Tibial artery (tissue), 4 donors: ENCODE data around the gene TEX52.

Experiments
- DNase-seq, 2 donors: peaks; one replicate each; pipeline ENCODE4 v3.0.0-alpha.2; 2019
- H3K27ac ChIP-seq, 2 donors: fragments of 200-600 bp; sonication (generic) in 1 of 2; 1 replicate in 1 of 2; 2 replicates in 1 of 2; pipeline ENCODE4 v1.5.1; 2018 to 2019; ENCODE audit warnings: mild to moderate bottlenecking in 1 of 2
- H3K27me3 ChIP-seq, 2 donors: fragments of 200-600 bp; sonication (generic) in 1 of 2; one replicate each; pipeline versions ENCODE4 v1.5.1 to v1.6.0; 2016 to 2019
- H3K36me3 ChIP-seq, 3 donors: fragments of 200-600 bp; sonication (generic) in 2 of 3; one replicate each; pipeline ENCODE4 v1.5.1; 2016 to 2019; ENCODE audit warnings: mild to moderate bottlenecking in 2 of 3
- H3K4me1 ChIP-seq, 4 donors: fragments of 200-600 bp; sonication (generic) in 2 of 4; 1 replicate in 3 of 4; 2 replicates in 1 of 4; pipeline ENCODE4 v1.5.1; 2016 to 2019
- H3K4me3 ChIP-seq, 2 donors: fragments of 200-600 bp; sonication (generic) in 1 of 2; 1 replicate in 1 of 2; 2 replicates in 1 of 2; pipeline ENCODE4 v1.5.1; 2018 to 2019; ENCODE audit warnings: mild to moderate bottlenecking in 2 of 2
- H3K9me3 ChIP-seq, 3 donors: fragments of 200-600 bp; sonication (generic) in 1 of 3; one replicate each; pipeline ENCODE4 v1.5.1; 2016 to 2019
- CTCF ChIP-seq, 2 experiments: fragments of 200-600 bp in 1 of 2; fragments of 450-650 bp in 1 of 2; IDR thresholded peaks; one replicate each; pipeline ENCODE4 v1.5.1; 2017 to 2019; ENCODE audit warnings: antibody characterized with exemption in 2 of 2, mild to moderate bottlenecking in 1 of 2, moderate library complexity in 1 of 2
- intact Hi-C: fragments of 100-400 bp; cut with DNase I; formaldehyde crosslinking; loops from one replicate; pipeline ENCODE4 v1.15.0; 2023; ENCODE audit warnings: low total_unique reads

The TEX52 gene

GRCh38 chr12:2829275-2829674, 27.6 kb downstream of the TEX52 start:
- Histone ChIP-seq H3K27ac (no peak overlapping the region), H3K4me3 (no peak overlapping the region), H3K9me3 (no peaks in the 10 kb centered on the region), H3K36me3 (peaks cover 41 to 67% (median 43%) of the 10 kb centered on the region in 3 donors), H3K4me1 (peaks cover 0 to 22% (median 15%) of the 10 kb centered on the region in 4 donors), H3K27me3 (no peaks in the 10 kb centered on the region)
- no peak for DNase-seq
- no peak for TF ChIP-seq CTCF (IDR thresholded peaks at IDR 0.05)
- intact Hi-C loops = no loop called here

- Histone ChIP-seq H3K36me3 (peaks cover 63 to 90% (median 64%) of the 10 kb centered on the region in 3 donors), H3K4me1 (no peaks in the 10 kb centered on the region), H3K9me3 (no peaks in the 10 kb centered on the region), H3K27ac (no peak overlapping the region), H3K4me3 (no peak overlapping the region), H3K27me3 (no peaks in the 10 kb centered on the region)
- TF ChIP-seq CTCF (IDR thresholded peaks at IDR 0.05) = no peak
- no peak for DNase-seq
- intact Hi-C loops = no loop called here
Observed at GRCh38 chr12:2826721-2827515, 29.9 kb downstream of the TEX52 start.

- no peak overlapping the region for H3K27ac ChIP-seq
- no peaks in the 10 kb centered on the region for H3K4me1 ChIP-seq
- H3K4me3 ChIP-seq = no peak overlapping the region
- H3K9me3 ChIP-seq = no peaks in the 10 kb centered on the region
- no peak for DNase-seq
- H3K36me3 ChIP-seq = peaks cover 71 to 99% (median 72%) of the 10 kb centered on the region in 3 donors
- no peaks in the 10 kb centered on the region for H3K27me3 ChIP-seq
- TF ChIP-seq CTCF (IDR thresholded peaks at IDR 0.05) = no peak
- intact Hi-C loops = no loop called here
Observed at GRCh38 chr12:2826036-2826435, 30.8 kb downstream of the TEX52 start.

GRCh38 chr12:2825132-2825531, 31.7 kb downstream of the TEX52 start:
- H3K36me3 ChIP-seq = peaks cover 71 to 100% (median 80%) of the 10 kb centered on the region in 3 donors
- no peak for DNase-seq

GRCh38 chr12:2824541-2824940, 32.3 kb downstream of the TEX52 start:
- no peak for TF ChIP-seq CTCF (IDR thresholded peaks at IDR 0.05)
- intact Hi-C loops = no loop called here
- Histone ChIP-seq H3K36me3 (peaks cover 70 to 100% (median 84%) of the 10 kb centered on the region in 3 donors), H3K4me1 (no peaks in the 10 kb centered on the region), H3K9me3 (no peaks in the 10 kb centered on the region), H3K4me3 (no peak overlapping the region), H3K27me3 (no peaks in the 10 kb centered on the region), H3K27ac (no peak overlapping the region)
- DNase-seq = no peak

More at GRCh38 chr12:2825132-2825531, 31.7 kb downstream of the TEX52 start:
- TF ChIP-seq CTCF (IDR thresholded peaks at IDR 0.05) = no peak
- Histone ChIP-seq H3K4me1 (no peaks in the 10 kb centered on the region), H3K9me3 (no peaks in the 10 kb centered on the region), H3K4me3 (no peak overlapping the region), H3K27ac (no peak overlapping the region), H3K27me3 (no peaks in the 10 kb centered on the region)
- intact Hi-C loops = no loop called here
